HEK293 (cell line): ENCODE data around the gene SIGLECL1.

Experiments
- CTCF ChIA-PET: fragments of 350-600 bp; formaldehyde crosslinking; extraction: SDS; loops from one replicate; lab custom pipeline; 2021; ENCODE audit warnings: antibody characterized with exemption; lab: Yijun Ruan, JAX
- POLR2A ChIA-PET: fragments of 300-600 bp; formaldehyde crosslinking; extraction: SDS; loops from one replicate; lab custom pipeline; 2020; ENCODE audit warnings: antibody characterized with exemption, inconsistent platforms; lab: Yijun Ruan, JAX
- H3K27ac ChIP-seq: fragments of 200-500 bp; sonication (Bioruptor generic); 2 replicates; pipeline ENCODE4 v1.5.1; 2014; ENCODE audit warnings: low read depth, low read length, control low read depth, inconsistent platforms; ENCODE audit errors: extremely low read depth
- H3K36me3 ChIP-seq, 2 experiments: fragments of 200-500 bp in 1 of 2; sonication (Bioruptor generic) in 1 of 2; 1 replicate in 1 of 2; 2 replicates in 1 of 2; pipeline ENCODE4 v1.5.1; 2014 to 2017; ENCODE audit warnings: inconsistent platforms in 2 of 2, low read length in 2 of 2; ENCODE audit not compliant: control insufficient read depth in 2 of 2, insufficient read depth in 1 of 2
- H3K4me1 ChIP-seq: fragments of 200-500 bp; sonication (Bioruptor generic); 2 replicates; pipeline ENCODE4 v1.5.1; 2014; ENCODE audit warnings: mild to moderate bottlenecking, low read length, inconsistent platforms; ENCODE audit not compliant: control insufficient read depth, insufficient read depth
- H3K4me3 ChIP-seq: 2 replicates; pipeline ENCODE4 v1.5.1; 2011; ENCODE audit warnings: low read depth, mild to moderate bottlenecking, control low read depth, low read length, moderate library complexity
- H3K9me3 ChIP-seq: fragments of 200-500 bp; sonication (Bioruptor generic); 2 replicates; pipeline ENCODE4 v1.5.1; 2014; ENCODE audit warnings: low read depth, low read length, inconsistent platforms; ENCODE audit not compliant: control insufficient read depth, insufficient read depth
- GFI1B ChIP-seq: fragments of 450-650 bp; formaldehyde crosslinking; IDR thresholded peaks from 2 replicates; pipeline ENCODE4 v1.5.1; 2016; ENCODE audit warnings: missing biosample characterization, missing genetic modification characterization
- GLI4 ChIP-seq: fragments of 450-650 bp; formaldehyde crosslinking; IDR thresholded peaks from 2 replicates; pipeline ENCODE4 v1.5.1; 2016; ENCODE audit warnings: missing biosample characterization, missing genetic modification characterization
- HOXA7 ChIP-seq: sonication (generic); formaldehyde crosslinking; IDR thresholded peaks from 2 replicates; pipeline ENCODE4 v1.8.1; 2022; ENCODE audit warnings: missing genetic modification reagents, borderline replicate concordance
- SETDB1 ChIP-seq: IDR thresholded peaks from one replicate; pipeline ENCODE4 v1.6.1; 2017; ENCODE audit warnings: mild to moderate bottlenecking, low read length, moderate library complexity, mixed read lengths; ENCODE audit not compliant: insufficient read length
- SP3 ChIP-seq: fragments of 450-650 bp; formaldehyde crosslinking; IDR thresholded peaks from 2 replicates; pipeline ENCODE4 v1.5.1; 2016; ENCODE audit warnings: missing biosample characterization, missing genetic modification characterization
- ZBTB21 ChIP-seq: fragments of 450-650 bp; formaldehyde crosslinking; IDR thresholded peaks from 2 replicates; pipeline ENCODE4 v1.5.1; 2017; ENCODE audit warnings: missing biosample characterization, missing genetic modification characterization
- ZFP37 ChIP-seq: fragments of 450-650 bp; formaldehyde crosslinking; IDR thresholded peaks from 2 replicates; pipeline ENCODE4 v1.5.1; 2016; ENCODE audit warnings: missing biosample characterization, missing genetic modification characterization
- ZNF140 ChIP-seq: fragments of 450-650 bp; formaldehyde crosslinking; IDR thresholded peaks from 2 replicates; pipeline ENCODE4 v1.5.1; 2016; ENCODE audit warnings: missing biosample characterization, missing genetic modification characterization
- ZNF146 ChIP-seq: fragments of 450-650 bp; formaldehyde crosslinking; IDR thresholded peaks from 2 replicates; pipeline ENCODE4 v1.5.1; 2016; ENCODE audit warnings: missing biosample characterization, missing genetic modification characterization
- ZNF175 ChIP-seq: fragments of 450-650 bp; formaldehyde crosslinking; IDR thresholded peaks from 2 replicates; pipeline ENCODE4 v1.5.1; 2016; ENCODE audit warnings: missing biosample characterization, missing genetic modification characterization
- ZNF19 ChIP-seq: fragments of 450-650 bp; formaldehyde crosslinking; IDR thresholded peaks from 2 replicates; pipeline ENCODE4; 2016; ENCODE audit warnings: missing biosample characterization, missing genetic modification characterization, low read depth
- ZNF221 ChIP-seq: fragments of 450-650 bp; formaldehyde crosslinking; IDR thresholded peaks from 2 replicates; pipeline ENCODE4 v1.5.1; 2017; ENCODE audit warnings: missing biosample characterization, missing genetic modification characterization, borderline replicate concordance
- ZNF274 ChIP-seq, 2 experiments: fragments of 200-500 bp in 1 of 2; fragments of 450-650 bp in 1 of 2; sonication (Bioruptor generic) in 1 of 2; formaldehyde crosslinking in 1 of 2; IDR thresholded peaks; 2 replicates each; pipeline versions ENCODE4 v1.5.1 to v1.6.1; 2014 to 2016; ENCODE audit warnings: borderline replicate concordance in 1 of 2, inconsistent platforms in 1 of 2, low read length in 1 of 2, missing biosample characterization in 1 of 2, missing genetic modification characterization in 1 of 2
- ZNF394 ChIP-seq: fragments of 450-650 bp; formaldehyde crosslinking; IDR thresholded peaks from 2 replicates; pipeline ENCODE4 v1.5.1; 2016; ENCODE audit warnings: missing biosample characterization, missing genetic modification characterization, mild to moderate bottlenecking, moderate library complexity, borderline replicate concordance
- ZNF416 ChIP-seq: fragments of 450-650 bp; formaldehyde crosslinking; IDR thresholded peaks from 2 replicates; pipeline ENCODE4 v1.5.1; 2016; ENCODE audit warnings: missing biosample characterization, missing genetic modification characterization
- ZNF544 ChIP-seq: fragments of 450-650 bp; formaldehyde crosslinking; IDR thresholded peaks from 2 replicates; pipeline ENCODE4 v1.5.0; 2017; ENCODE audit warnings: missing biosample characterization, missing genetic modification characterization
- ZNF558 ChIP-seq: fragments of 450-650 bp; formaldehyde crosslinking; IDR thresholded peaks from 2 replicates; pipeline ENCODE4 v1.5.1; 2016; ENCODE audit warnings: missing biosample characterization, missing genetic modification characterization
- ZNF626 ChIP-seq: fragments of 450-650 bp; sonication (Bioruptor Pico); formaldehyde crosslinking; IDR thresholded peaks from 2 replicates; pipeline ENCODE4 v1.5.1; 2018; ENCODE audit warnings: missing biosample characterization, missing genetic modification characterization, inconsistent platforms
- ZNF660 ChIP-seq: fragments of 450-650 bp; IDR thresholded peaks from 2 replicates; pipeline ENCODE4 v1.5.1; 2018; ENCODE audit warnings: missing biosample characterization, mild to moderate bottlenecking, missing genetic modification characterization
- ZNF664 ChIP-seq: fragments of 450-650 bp; formaldehyde crosslinking; IDR thresholded peaks from 2 replicates; pipeline ENCODE4 v1.5.1; 2016; ENCODE audit warnings: missing biosample characterization, missing genetic modification characterization
- ZNF707 ChIP-seq: fragments of 450-650 bp; formaldehyde crosslinking; IDR thresholded peaks from 2 replicates; pipeline ENCODE4 v1.5.1; 2016; ENCODE audit warnings: missing biosample characterization, missing genetic modification characterization
- ZNF747 ChIP-seq: fragments of 450-650 bp; formaldehyde crosslinking; IDR thresholded peaks from 2 replicates; pipeline ENCODE4 v1.5.1; 2016; ENCODE audit warnings: missing biosample characterization, missing genetic modification characterization
- ZNF843 ChIP-seq: fragments of 450-650 bp; formaldehyde crosslinking; IDR thresholded peaks from 2 replicates; pipeline ENCODE4 v1.5.1; 2016; ENCODE audit warnings: missing biosample characterization, missing genetic modification characterization
- TF ChIP-seq, protein P1 (sequence below): fragments of 450-650 bp; formaldehyde crosslinking; IDR thresholded peaks from 2 replicates; pipeline ENCODE4 v1.5.1; 2017; ENCODE audit warnings: missing biosample characterization, missing genetic modification characterization
- TF ChIP-seq, protein P2 (sequence below): fragments of 450-650 bp; formaldehyde crosslinking; IDR thresholded peaks from 2 replicates; pipeline ENCODE4 v1.5.1; 2016; ENCODE audit warnings: missing biosample characterization, missing genetic modification characterization
- TF ChIP-seq, protein P3 (sequence below): fragments of 450-650 bp; formaldehyde crosslinking; IDR thresholded peaks from 2 replicates; pipeline ENCODE4 v1.5.1; 2016; ENCODE audit warnings: missing biosample characterization, missing genetic modification characterization
- TF ChIP-seq, protein P4 (sequence below): fragments of 450-650 bp; formaldehyde crosslinking; IDR thresholded peaks from 2 replicates; pipeline ENCODE4 v1.5.1; 2016; ENCODE audit warnings: missing biosample characterization, missing genetic modification characterization

The SIGLECL1 gene

DNA sequence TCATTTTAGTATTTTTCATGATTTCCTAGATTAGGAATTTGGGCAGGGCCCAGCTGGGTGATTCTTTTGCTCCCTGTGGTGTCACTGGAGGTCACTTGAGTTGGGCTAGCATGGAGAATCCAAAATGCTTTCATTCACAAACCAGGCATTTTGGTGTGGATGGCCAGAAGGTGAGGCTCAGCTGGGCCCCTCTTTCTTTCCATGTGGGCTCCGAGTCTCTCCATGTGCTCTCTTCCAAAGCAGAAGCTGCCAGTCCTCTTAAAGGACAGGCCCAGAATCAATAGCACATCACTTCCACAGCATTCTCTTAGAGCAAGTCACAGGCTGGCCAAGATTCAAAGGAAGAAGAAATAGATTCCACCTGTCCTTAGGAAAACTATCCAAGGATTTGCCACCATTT, 38.8 kb downstream of the SIGLECL1 start:
- ChIA-PET CTCF (no interaction called here), POLR2A (no interaction called here)
- Histone ChIP-seq H3K4me3 (no peak overlapping the region), H3K9me3 (no peaks in the 10 kb centered on the region), H3K4me1 (no peaks in the 10 kb centered on the region), H3K36me3 (no peaks in the 10 kb centered on the region), H3K27ac (no peak overlapping the region)
- TF ChIP-seq HOXA7 (CRISPR knock-in tag) (no peak), ZBTB21 (tag by site-specific recombination) (no peak), GFI1B (no peak), ZNF544 (no peak), ZNF175 (no peak), ZNF19 (tag by site-specific recombination) (no peak), SETDB1 (no peak), ZNF707 (no peak), GLI4 (tag by site-specific recombination) (no peak), ZNF221 (tag by site-specific recombination) (no peak), SP3 (tag by site-specific recombination) (no peak), ZNF394 (tag by site-specific recombination) (no peak), ZNF747 (tag by site-specific recombination) (no peak)
- TF ChIP-seq, protein P1, sequence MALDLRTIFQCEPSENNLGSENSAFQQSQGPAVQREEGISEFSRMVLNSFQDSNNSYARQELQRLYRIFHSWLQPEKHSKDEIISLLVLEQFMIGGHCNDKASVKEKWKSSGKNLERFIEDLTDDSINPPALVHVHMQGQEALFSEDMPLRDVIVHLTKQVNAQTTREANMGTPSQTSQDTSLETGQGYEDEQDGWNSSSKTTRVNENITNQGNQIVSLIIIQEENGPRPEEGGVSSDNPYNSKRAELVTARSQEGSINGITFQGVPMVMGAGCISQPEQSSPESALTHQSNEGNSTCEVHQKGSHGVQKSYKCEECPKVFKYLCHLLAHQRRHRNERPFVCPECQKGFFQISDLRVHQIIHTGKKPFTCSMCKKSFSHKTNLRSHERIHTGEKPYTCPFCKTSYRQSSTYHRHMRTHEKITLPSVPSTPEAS (tag by site-specific recombination) = no peak
- TF ChIP-seq, protein P2, sequence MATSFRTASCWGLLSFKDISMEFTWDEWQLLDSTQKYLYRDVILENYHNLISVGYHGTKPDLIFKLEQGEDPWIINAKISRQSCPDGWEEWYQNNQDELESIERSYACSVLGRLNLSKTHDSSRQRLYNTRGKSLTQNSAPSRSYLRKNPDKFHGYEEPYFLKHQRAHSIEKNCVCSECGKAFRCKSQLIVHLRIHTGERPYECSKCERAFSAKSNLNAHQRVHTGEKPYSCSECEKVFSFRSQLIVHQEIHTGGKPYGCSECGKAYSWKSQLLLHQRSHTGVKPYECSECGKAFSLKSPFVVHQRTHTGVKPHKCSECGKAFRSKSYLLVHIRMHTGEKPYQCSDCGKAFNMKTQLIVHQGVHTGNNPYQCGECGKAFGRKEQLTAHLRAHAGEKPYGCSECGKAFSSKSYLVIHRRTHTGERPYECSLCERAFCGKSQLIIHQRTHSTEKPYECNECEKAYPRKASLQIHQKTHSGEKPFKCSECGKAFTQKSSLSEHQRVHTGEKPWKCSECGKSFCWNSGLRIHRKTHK (tag by site-specific recombination) = no peak

DNA sequence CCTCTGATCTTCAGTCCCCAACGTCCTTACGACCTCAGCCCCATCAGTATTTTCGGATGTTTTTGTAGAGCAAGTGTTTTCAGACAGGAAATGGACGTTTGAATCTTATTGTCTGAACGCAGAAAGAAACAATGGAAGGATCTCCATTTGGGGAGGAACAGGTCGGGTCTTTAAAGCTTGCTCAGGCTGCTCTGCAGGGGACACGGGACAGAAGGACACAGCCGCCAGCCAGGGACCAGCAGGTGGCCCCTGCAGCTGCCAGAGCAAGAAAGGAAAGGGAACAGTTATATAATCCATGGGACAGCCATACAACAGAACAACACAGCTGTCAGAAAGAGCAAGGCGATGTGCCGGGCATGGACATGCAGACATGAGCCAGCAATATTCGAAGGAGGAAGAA, 42.1 kb downstream of the SIGLECL1 start:
- H3K4me1 ChIP-seq = no peaks in the 10 kb centered on the region
- ChIA-PET CTCF (no interaction called here), POLR2A (no interaction called here)

More for the DNA sequence above, 42.1 kb downstream of the SIGLECL1 start:
- H3K4me3 ChIP-seq = no peak overlapping the region
- H3K9me3 ChIP-seq = no peaks in the 10 kb centered on the region
- H3K36me3 ChIP-seq = no peaks in the 10 kb centered on the region
- TF ChIP-seq ZNF146 (tag by site-specific recombination) (no peak), ZNF664 (tag by site-specific recombination) (no peak), ZNF660 (tag by site-specific recombination) (no peak), ZNF274 (IDR thresholded peaks at IDR 0.05; ENCODE audit: low read length) (no peak), ZNF274 (tag by site-specific recombination; IDR thresholded peaks at IDR 0.05; ENCODE audit: borderline replicate concordance) (no peak), ZNF140 (tag by site-specific recombination) (no peak), ZNF558 (tag by site-specific recombination) (no peak), ZFP37 (tag by site-specific recombination) (no peak), ZNF626 (tag by site-specific recombination) (no peak), ZNF416 (no peak), ZNF843 (tag by site-specific recombination) (no peak)
- TF ChIP-seq, protein P3, sequence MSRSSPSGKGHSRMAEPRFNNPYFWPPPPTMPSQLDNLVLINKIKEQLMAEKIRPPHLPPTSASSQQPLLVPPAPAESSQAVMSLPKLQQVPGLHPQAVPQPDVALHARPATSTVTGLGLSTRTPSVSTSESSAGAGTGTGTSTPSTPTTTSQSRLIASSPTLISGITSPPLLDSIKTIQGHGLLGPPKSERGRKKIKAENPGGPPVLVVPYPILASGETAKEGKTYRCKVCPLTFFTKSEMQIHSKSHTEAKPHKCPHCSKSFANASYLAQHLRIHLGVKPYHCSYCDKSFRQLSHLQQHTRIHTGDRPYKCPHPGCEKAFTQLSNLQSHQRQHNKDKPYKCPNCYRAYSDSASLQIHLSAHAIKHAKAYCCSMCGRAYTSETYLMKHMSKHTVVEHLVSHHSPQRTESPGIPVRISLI (tag by site-specific recombination) = no peak
- TF ChIP-seq, protein P4, sequence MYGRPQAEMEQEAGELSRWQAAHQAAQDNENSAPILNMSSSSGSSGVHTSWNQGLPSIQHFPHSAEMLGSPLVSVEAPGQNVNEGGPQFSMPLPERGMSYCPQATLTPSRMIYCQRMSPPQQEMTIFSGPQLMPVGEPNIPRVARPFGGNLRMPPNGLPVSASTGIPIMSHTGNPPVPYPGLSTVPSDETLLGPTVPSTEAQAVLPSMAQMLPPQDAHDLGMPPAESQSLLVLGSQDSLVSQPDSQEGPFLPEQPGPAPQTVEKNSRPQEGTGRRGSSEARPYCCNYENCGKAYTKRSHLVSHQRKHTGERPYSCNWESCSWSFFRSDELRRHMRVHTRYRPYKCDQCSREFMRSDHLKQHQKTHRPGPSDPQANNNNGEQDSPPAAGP (tag by site-specific recombination) = no peak
- no peak overlapping the region for H3K27ac ChIP-seq
